K562 (cell line): ENCODE results near the gene TMEM270. TPM values are rescaled to one million over a fixed set of nuclear protein-coding genes. Genes with fewer than 3 reads are reported as not detected.

ENCODE experiments used
- ATF1 ChIP-seq, 2 experiments: fragments of 450-650 bp in 1 of 2; IDR thresholded peaks; 2 replicates each; pipeline ENCODE4 v1.6.1; 2016; ENCODE audit warnings: missing compliant biosample characterization in 1 of 2, missing genetic modification characterization in 1 of 2
- CAMTA2 ChIP-seq: fragments of 250-450 bp; sonication (Bioruptor Pico); conservative IDR thresholded peaks from 2 replicates; pipeline ENCODE4 v1.5.1; 2022
- CBX5 ChIP-seq: IDR thresholded peaks from 2 replicates; pipeline ENCODE4 v1.6.1; 2014; ENCODE audit warnings: low read depth, borderline replicate concordance
- CREB1 ChIP-seq, 2 experiments: sonication (generic) in 1 of 2; formaldehyde crosslinking in 1 of 2; IDR thresholded peaks; 2 replicates each; pipeline versions ENCODE4 v1.6.1 to v1.8.0; 2012 to 2022; ENCODE audit warnings: inconsistent platforms in 1 of 2, mild to moderate bottlenecking in 1 of 2, missing genetic modification reagents in 1 of 2, moderate library complexity in 1 of 2
- CREBBP ChIP-seq: IDR thresholded peaks from one replicate; pipeline ENCODE4 v1.6.1; 2012; ENCODE audit warnings: low read depth, mild to moderate bottlenecking, control low read depth, inconsistent platforms, low read length
- ELF4 ChIP-seq: fragments of 450-650 bp; formaldehyde crosslinking; IDR thresholded peaks from 2 replicates; pipeline ENCODE4 v1.4.0; 2022; ENCODE audit warnings: missing genetic modification characterization
- ESRRA ChIP-seq: fragments of 450-650 bp; IDR thresholded peaks from 2 replicates; pipeline ENCODE4 v1.6.1; 2014; ENCODE audit warnings: low read depth, mild to moderate bottlenecking, moderate library complexity, borderline replicate concordance
- KLF13 ChIP-seq: fragments of 450-650 bp; IDR thresholded peaks from 2 replicates; pipeline ENCODE4 v1.6.1; 2016; ENCODE audit warnings: missing genetic modification characterization, low read depth, mild to moderate bottlenecking, missing compliant biosample characterization, moderate library complexity, borderline replicate concordance
- NONO ChIP-seq, 2 experiments: fragments of 200-400 bp in 1 of 2; fragments of 450-650 bp in 1 of 2; formaldehyde crosslinking in 1 of 2; IDR thresholded peaks; 2 replicates each; pipeline ENCODE4 v1.6.1; 2017; ENCODE audit warnings: low read depth in 2 of 2, mild to moderate bottlenecking in 2 of 2, moderate library complexity in 2 of 2, low read length in 1 of 2
- SP2 ChIP-seq: IDR thresholded peaks from 2 replicates; pipeline ENCODE4 v1.6.1; 2011; ENCODE audit warnings: mild to moderate bottlenecking, low read depth, low read length, moderate library complexity; ENCODE audit not compliant: poor library complexity, severe bottlenecking; ENCODE audit errors: extremely low read depth
- SREBF1 ChIP-seq: fragments of 150-350 bp; IDR thresholded peaks from 2 replicates; pipeline ENCODE4 v1.6.1; 2014; ENCODE audit warnings: antibody characterized with exemption, low read depth, low read length, borderline replicate concordance
- TEAD2 ChIP-seq: fragments of 450-650 bp; IDR thresholded peaks from 2 replicates; pipeline ENCODE4 v1.6.1; 2016; ENCODE audit warnings: missing genetic modification characterization, control low read depth, missing compliant biosample characterization
- TOE1 ChIP-seq, 2 experiments: fragments of 450-650 bp in 1 of 2; sonication (generic) in 1 of 2; formaldehyde crosslinking in 1 of 2; IDR thresholded peaks; 2 replicates each; pipeline versions ENCODE4 v1.7.1 to v1.8.0; 2016 to 2022; ENCODE audit warnings: borderline replicate concordance in 2 of 2, mild to moderate bottlenecking in 2 of 2, antibody characterized with exemption in 1 of 2, inconsistent platforms in 1 of 2, low read depth in 1 of 2, missing genetic modification reagents in 1 of 2, moderate library complexity in 1 of 2
- XRCC5 ChIP-seq: fragments of 200-400 bp; formaldehyde crosslinking; IDR thresholded peaks from 2 replicates; pipeline ENCODE4 v1.6.1; 2017; ENCODE audit warnings: low read depth, mild to moderate bottlenecking, low read length
- YY1 ChIP-seq, 3 experiments: IDR thresholded peaks; 2 replicates each; pipeline ENCODE4 v1.6.1; 2011; ENCODE audit warnings: low read length in 2 of 3, mild to moderate bottlenecking in 2 of 3, moderate library complexity in 2 of 3, borderline replicate concordance in 1 of 3, control low read depth in 1 of 3, low read depth in 1 of 3; ENCODE audit not compliant: insufficient read depth in 3 of 3, insufficient replicate concordance in 2 of 3, control insufficient read depth in 1 of 3, insufficient read length in 1 of 3; ENCODE audit errors: extremely low read depth in 1 of 3
- ZNF197 ChIP-seq: fragments of 200-800 bp; sonication (Bioruptor generic); IDR thresholded peaks from 2 replicates; pipeline ENCODE4 v1.6.1; 2016; ENCODE audit warnings: low read depth, missing genetic modification characterization, missing compliant biosample characterization
- ZNF316 ChIP-seq: fragments of 450-650 bp; IDR thresholded peaks from 2 replicates; pipeline ENCODE4 v1.6.1; 2016
- polyA plus RNA-seq, 8 experiments: library from polyadenylated mRNA; depleted of rRNA in 4 of 8; stranded (reverse) in 5 of 8; unstranded in 3 of 8; fragments of >200 nt; fragmentation: Nextera tagmentation in 2 of 8; fragmentation: Illumina TruSeq in 1 of 8; extraction: Ambion mirVana in 2 of 8; extraction: Trizol in 1 of 8; gene quantifications; 2 replicates each; pipeline versions ENCODE4 v1.2.1 to v1.2.3, GENCODE V29; 2011 to 2014; ENCODE audit warnings: inconsistent platforms in 1 of 8, missing spikeins in 1 of 8
- total RNA-seq, 7 experiments: library from RNA; depleted of rRNA in 6 of 7; stranded (reverse); fragments of >200 nt in 6 of 7; fragmentation: Illumina TruSeq in 2 of 7; extraction: Trizol in 2 of 7; gene quantifications; 2 replicates each; pipeline versions ENCODE4 v1.2.1 to v1.2.3, GENCODE V29; 2011 to 2021; ENCODE audit warnings: low replicate concordance in 1 of 7
- TF ChIP-seq, protein P1 (sequence below), 2 experiments: fragments of 450-650 bp in 1 of 2; sonication (generic) in 1 of 2; formaldehyde crosslinking; conservative IDR thresholded peaks; 2 replicates each; pipeline versions ENCODE4 v1.4.0 to v1.8.1; 2020 to 2022; ENCODE audit warnings: mild to moderate bottlenecking in 1 of 2, missing genetic modification reagents in 1 of 2
- TF ChIP-seq, protein P2 (sequence below): fragments of 450-650 bp; IDR thresholded peaks from 2 replicates; pipeline ENCODE4 v1.6.1; 2016; ENCODE audit warnings: borderline replicate concordance
- TF ChIP-seq, protein P3 (sequence below), 2 experiments: fragments of 250-450 bp in 1 of 2; fragments of 450-650 bp in 1 of 2; sonication (Bioruptor Pico) in 1 of 2; IDR thresholded peaks; 2 replicates each; pipeline versions ENCODE4 v1.6.1 to v1.8.0; 2016 to 2021; ENCODE audit warnings: mild to moderate bottlenecking in 2 of 2, moderate library complexity in 2 of 2, missing compliant biosample characterization in 1 of 2, missing genetic modification characterization in 1 of 2

The TMEM270 gene
- total and polyA plus RNA-seq, 9 of the 15 experiments (the other 6 are each of a cell fraction or from before 2014, with no cell fraction given): not detected

DNA sequence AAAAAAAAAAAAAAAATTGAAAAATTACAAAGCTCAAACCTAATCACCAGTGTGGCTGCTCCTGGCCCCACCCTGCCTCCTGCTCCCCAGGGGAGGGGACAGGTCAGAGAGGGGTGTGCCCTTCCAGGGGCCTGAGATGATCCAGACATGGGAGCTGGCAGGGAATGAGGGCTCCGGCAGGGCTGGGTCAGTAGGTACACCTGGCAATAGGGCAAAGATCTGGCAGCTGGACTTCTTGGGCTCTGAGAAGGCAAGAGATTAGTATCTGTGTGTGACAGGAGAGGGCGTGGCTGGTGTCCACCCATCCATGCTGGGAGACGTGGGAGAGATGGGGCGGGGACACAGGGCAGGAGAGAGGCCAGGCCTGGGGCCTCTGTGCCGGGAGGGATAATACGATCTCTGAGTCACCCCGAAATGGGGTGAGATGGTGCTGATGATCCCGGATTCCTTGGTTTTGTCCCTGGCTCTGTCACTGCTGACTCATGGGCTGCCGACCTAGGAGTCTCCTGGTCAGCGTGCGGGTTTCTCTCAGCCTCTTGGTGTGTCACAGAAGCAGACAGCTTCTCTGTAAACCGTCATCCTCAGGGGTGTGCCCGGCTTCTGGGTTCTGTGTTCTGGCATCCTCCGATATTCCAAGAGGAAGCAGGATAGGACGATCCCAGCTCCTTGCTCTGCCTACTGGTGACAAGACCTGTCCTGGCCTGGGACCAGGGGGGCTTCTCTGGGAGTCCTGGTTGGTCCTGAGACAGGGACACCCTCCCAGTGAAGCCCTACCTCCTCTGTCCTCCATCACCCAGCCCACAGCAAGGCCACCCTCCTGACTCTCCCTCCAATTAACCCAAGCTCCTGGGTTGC, 38.4 kb upstream of the TMEM270 start (continued):
- TF ChIP-seq, protein P1, sequence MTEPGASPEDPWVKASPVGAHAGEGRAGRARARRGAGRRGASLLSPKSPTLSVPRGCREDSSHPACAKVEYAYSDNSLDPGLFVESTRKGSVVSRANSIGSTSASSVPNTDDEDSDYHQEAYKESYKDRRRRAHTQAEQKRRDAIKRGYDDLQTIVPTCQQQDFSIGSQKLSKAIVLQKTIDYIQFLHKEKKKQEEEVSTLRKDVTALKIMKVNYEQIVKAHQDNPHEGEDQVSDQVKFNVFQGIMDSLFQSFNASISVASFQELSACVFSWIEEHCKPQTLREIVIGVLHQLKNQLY (CRISPR knock-in tag; conservative IDR thresholded peaks at IDR 0.05): no peak
- peak; percentile 80; the same call in 1 of the 2 replicates for TF ChIP-seq SREBF1
- TF ChIP-seq, protein P2, sequence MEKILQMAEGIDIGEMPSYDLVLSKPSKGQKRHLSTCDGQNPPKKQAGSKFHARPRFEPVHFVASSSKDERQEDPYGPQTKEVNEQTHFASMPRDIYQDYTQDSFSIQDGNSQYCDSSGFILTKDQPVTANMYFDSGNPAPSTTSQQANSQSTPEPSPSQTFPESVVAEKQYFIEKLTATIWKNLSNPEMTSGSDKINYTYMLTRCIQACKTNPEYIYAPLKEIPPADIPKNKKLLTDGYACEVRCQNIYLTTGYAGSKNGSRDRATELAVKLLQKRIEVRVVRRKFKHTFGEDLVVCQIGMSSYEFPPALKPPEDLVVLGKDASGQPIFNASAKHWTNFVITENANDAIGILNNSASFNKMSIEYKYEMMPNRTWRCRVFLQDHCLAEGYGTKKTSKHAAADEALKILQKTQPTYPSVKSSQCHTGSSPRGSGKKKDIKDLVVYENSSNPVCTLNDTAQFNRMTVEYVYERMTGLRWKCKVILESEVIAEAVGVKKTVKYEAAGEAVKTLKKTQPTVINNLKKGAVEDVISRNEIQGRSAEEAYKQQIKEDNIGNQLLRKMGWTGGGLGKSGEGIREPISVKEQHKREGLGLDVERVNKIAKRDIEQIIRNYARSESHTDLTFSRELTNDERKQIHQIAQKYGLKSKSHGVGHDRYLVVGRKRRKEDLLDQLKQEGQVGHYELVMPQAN: peak; percentile 64; the same call in 1 of the 2 replicates
- no peak for TF ChIP-seq CREBBP
- no peak for TF ChIP-seq ATF1 (CRISPR knock-in tag; IDR thresholded peaks at IDR 0.05)
- TF ChIP-seq ATF1 (tag; IDR thresholded peaks at IDR 0.05): peak; percentile 88
- no peak for TF ChIP-seq CAMTA2 (CRISPR knock-in tag)
- TF ChIP-seq, protein P3, sequence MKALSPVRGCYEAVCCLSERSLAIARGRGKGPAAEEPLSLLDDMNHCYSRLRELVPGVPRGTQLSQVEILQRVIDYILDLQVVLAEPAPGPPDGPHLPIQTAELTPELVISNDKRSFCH (CRISPR knock-in tag; IDR thresholded peaks at IDR 0.05): no peak
- TF ChIP-seq, protein P3 (tag; IDR thresholded peaks at IDR 0.05): 0 out of 2 replicates have a peak, but pooled peaks have one; percentile 19
- peak; percentile 14; the same call in 1 of the 2 replicates for TF ChIP-seq ELF4
- TF ChIP-seq TEAD2 (tag): 0 out of 2 replicates have a peak, but pooled peaks have one; percentile 2
- no peak for TF ChIP-seq ZNF197 (CRISPR knock-in tag)
- TF ChIP-seq KLF13: peak; percentile 30; the same call in 1 of the 2 replicates
- TF ChIP-seq ESRRA: peak; percentile 56
- TF ChIP-seq CBX5: peak; percentile 54; the same call in 1 of the 2 replicates
- peak in 2 of 3 experiments; percentile 14 to 35 for TF ChIP-seq YY1 (IDR thresholded peaks at IDR 0.05; ENCODE audit: borderline replicate concordance in 1 of 3, control insufficient read depth in 1 of 3, extremely low read depth in 1 of 3, insufficient read depth in 3 of 3, insufficient read length in 1 of 3, insufficient replicate concordance in 2 of 3, low read depth in 1 of 3, low read length in 2 of 3)
- TF ChIP-seq TOE1 (IDR thresholded peaks at IDR 0.05; ENCODE audit: borderline replicate concordance): peak; percentile 40; the same call in 1 of the 2 replicates
- no peak for TF ChIP-seq TOE1 (CRISPR knock-in tag; IDR thresholded peaks at IDR 0.05; ENCODE audit: borderline replicate concordance, low read depth)
- TF ChIP-seq ZNF316: peak; percentile 81
- TF ChIP-seq CREB1 (IDR thresholded peaks at IDR 0.05): peak; percentile 59
- TF ChIP-seq CREB1 (CRISPR knock-in tag; IDR thresholded peaks at IDR 0.05): no peak; the same call in 1 of the 2 replicates
- TF ChIP-seq NONO (IDR thresholded peaks at IDR 0.05; ENCODE audit: low read depth in 2 of 2, low read length in 1 of 2): no peak
- TF ChIP-seq SP2: no peak
- peak; percentile 20; the same call in 1 of the 2 replicates for TF ChIP-seq XRCC5
